Tibial artery (tissue), 4 donors: ENCODE data around the gene SLC43A1.

Experiments
- DNase-seq, 2 donors: peaks; one replicate each; pipeline ENCODE4 v3.0.0-alpha.2; 2019
- H3K27ac ChIP-seq, 2 donors: fragments of 200-600 bp; sonication (generic) in 1 of 2; 1 replicate in 1 of 2; 2 replicates in 1 of 2; pipeline ENCODE4 v1.5.1; 2018 to 2019; ENCODE audit warnings: mild to moderate bottlenecking in 1 of 2
- H3K27me3 ChIP-seq, 2 donors: fragments of 200-600 bp; sonication (generic) in 1 of 2; one replicate each; pipeline versions ENCODE4 v1.5.1 to v1.6.0; 2016 to 2019
- H3K36me3 ChIP-seq, 3 donors: fragments of 200-600 bp; sonication (generic) in 2 of 3; one replicate each; pipeline ENCODE4 v1.5.1; 2016 to 2019; ENCODE audit warnings: mild to moderate bottlenecking in 2 of 3
- H3K4me1 ChIP-seq, 4 donors: fragments of 200-600 bp; sonication (generic) in 2 of 4; 1 replicate in 3 of 4; 2 replicates in 1 of 4; pipeline ENCODE4 v1.5.1; 2016 to 2019
- H3K4me3 ChIP-seq, 2 donors: fragments of 200-600 bp; sonication (generic) in 1 of 2; 1 replicate in 1 of 2; 2 replicates in 1 of 2; pipeline ENCODE4 v1.5.1; 2018 to 2019; ENCODE audit warnings: mild to moderate bottlenecking in 2 of 2
- H3K9me3 ChIP-seq, 3 donors: fragments of 200-600 bp; sonication (generic) in 1 of 3; one replicate each; pipeline ENCODE4 v1.5.1; 2016 to 2019
- intact Hi-C: fragments of 100-400 bp; cut with DNase I; formaldehyde crosslinking; loops from one replicate; pipeline ENCODE4 v1.15.0; 2023; ENCODE audit warnings: low total_unique reads
- TF ChIP-seq, protein P1 (sequence below), 2 experiments: fragments of 200-600 bp in 1 of 2; fragments of 450-650 bp in 1 of 2; IDR thresholded peaks; one replicate each; pipeline ENCODE4 v1.5.1; 2017 to 2019; ENCODE audit warnings: antibody characterized with exemption in 2 of 2, mild to moderate bottlenecking in 1 of 2, moderate library complexity in 1 of 2

SLC43A1 gene

DNA sequence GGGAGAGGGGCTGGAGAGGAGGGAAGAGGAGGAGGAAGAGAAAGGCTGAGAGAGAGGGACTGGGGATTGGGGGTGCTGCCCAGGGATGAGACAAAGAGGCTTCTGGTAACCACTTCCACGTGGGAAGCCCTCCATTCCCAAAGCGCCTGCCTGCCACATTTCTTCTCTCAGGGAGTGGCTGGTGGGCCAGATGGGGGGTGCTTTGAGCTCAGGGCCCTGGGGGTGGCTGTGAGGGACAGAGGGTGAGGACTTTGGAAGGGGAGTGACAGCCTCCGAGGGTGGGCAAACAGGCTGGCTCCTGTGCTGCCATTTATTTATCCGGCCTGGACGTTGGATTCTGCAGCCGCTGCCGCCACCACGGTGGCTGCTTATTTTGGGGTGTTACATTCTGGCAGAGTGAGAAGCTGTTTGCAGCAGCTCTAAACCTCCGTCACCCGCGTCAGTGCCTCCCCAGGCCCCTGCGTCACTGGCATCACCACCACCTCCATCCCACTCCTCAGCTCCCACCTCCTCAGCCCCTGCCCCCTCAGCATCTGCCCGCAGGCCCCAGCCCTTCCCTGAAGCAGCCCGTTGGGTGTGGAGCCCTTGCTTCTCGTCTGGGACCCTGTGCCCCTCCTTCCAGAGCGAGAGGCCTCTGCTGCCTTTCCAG is 53.5 kb downstream of the SLC43A1 start:
- H3K27me3 ChIP-seq: peaks cover 0 to 53% of the 10 kb centered on the region in 2 donors
- intact Hi-C loops: no loop called here
- H3K4me1 ChIP-seq: peaks cover 0 to 42% (median 37%) of the 10 kb centered on the region in 4 donors
- TF ChIP-seq, protein P1, sequence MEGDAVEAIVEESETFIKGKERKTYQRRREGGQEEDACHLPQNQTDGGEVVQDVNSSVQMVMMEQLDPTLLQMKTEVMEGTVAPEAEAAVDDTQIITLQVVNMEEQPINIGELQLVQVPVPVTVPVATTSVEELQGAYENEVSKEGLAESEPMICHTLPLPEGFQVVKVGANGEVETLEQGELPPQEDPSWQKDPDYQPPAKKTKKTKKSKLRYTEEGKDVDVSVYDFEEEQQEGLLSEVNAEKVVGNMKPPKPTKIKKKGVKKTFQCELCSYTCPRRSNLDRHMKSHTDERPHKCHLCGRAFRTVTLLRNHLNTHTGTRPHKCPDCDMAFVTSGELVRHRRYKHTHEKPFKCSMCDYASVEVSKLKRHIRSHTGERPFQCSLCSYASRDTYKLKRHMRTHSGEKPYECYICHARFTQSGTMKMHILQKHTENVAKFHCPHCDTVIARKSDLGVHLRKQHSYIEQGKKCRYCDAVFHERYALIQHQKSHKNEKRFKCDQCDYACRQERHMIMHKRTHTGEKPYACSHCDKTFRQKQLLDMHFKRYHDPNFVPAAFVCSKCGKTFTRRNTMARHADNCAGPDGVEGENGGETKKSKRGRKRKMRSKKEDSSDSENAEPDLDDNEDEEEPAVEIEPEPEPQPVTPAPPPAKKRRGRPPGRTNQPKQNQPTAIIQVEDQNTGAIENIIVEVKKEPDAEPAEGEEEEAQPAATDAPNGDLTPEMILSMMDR (IDR thresholded peaks at IDR 0.05): no peak
- DNase-seq: no peak
- no peaks in the 10 kb centered on the region for H3K36me3 ChIP-seq
- H3K4me3 ChIP-seq: no peak overlapping the region
- no peaks in the 10 kb centered on the region for H3K9me3 ChIP-seq
- H3K27ac ChIP-seq: no peak overlapping the region

DNA sequence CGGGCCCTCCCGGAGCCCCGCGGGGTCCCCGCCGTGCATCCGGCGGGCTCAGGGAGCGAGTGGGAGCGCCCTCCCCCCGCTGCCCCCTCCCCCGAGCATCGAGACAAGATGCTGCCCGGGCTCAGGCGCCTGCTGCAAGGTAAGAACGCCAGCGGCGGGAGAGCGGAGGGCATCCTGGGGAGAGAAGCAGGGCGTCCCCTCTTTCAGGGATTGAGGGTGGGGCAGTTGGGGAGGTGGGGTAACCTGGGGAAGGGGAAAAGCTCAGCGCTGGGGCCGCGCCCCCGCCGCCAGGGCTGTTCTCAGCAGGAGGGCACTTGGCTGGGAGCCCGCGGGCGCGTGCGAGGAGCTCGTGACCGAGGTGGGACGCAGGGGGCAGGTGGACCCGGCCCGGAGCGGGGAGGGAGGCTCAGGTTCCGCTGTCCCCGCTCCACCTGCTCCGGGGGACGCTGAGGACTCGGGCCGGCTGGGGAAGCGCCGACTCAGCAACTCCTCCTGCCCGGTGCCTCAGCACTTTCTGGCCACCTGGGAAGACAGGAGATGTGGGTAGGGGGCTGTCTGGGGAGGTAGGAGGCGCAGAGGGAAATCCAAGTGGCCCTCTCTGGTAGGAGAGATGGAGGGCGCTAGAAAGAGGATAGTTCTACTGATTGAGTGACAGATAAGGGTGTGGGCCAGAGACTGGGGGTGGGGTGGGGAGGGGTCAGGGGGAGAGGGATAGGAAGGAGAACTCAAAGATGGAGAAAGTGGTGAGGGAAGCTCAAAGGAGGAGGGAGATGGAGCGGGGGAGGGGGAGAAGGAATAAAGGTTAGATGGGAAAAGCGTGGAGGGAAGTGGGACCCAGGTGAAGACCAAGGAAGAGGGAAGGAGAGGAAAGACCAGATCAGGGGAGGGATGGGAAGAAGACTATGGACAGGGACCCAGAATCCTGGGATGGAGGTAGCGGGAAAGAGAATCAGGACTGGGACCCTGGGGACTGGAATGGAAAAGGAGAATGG is 54.4 kb downstream of the SLC43A1 start:
- peaks cover 0 to 43% (median 38%) of the 10 kb centered on the region in 4 donors for H3K4me1 ChIP-seq
- intact Hi-C loops: no loop called here
- no peak for DNase-seq
- peaks cover 0 to 60% of the 10 kb centered on the region in 2 donors for H3K27me3 ChIP-seq
- H3K4me3 ChIP-seq: peak overlapping the region; percentile 24 to 46
- TF ChIP-seq, protein P1 (IDR thresholded peaks at IDR 0.05): no peak
- H3K9me3 ChIP-seq: no peaks in the 10 kb centered on the region
- H3K36me3 ChIP-seq: no peaks in the 10 kb centered on the region
- H3K27ac ChIP-seq: no peak overlapping the region

DNA sequence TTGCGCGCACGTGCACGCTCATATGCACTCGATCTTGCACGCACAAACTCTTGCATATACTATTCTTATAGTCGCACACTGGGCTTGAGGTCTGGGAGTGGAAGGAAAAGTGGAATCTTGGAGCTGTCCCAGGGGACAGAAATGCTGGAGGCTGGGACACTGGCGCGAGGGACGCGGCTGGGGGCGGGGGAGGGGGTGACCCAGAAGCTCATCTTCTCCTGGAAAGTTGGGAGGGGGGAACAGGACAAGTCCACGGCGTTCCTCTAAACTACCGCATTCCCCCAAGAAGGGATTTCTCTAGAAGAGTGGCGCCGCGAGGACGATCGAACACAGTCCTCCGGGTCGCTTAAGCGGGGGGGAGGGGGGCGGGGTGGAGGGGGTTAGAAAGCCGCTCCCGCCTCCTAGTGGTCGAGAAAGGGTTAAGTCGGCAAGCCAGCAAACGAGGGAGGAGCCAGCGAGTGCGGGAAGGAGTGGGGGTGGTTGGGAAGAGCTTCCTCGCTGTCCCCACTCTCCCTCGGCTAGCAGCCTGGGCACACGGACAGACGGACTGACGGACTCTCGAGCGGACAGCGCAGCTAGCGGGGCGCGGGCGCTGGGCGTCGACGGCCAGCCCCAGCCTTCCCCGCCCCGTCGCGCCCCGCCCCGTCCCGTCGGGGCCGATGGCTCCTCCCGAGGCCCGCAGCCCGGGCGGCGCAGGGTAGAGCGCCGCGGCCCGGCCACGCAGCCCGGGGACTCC is 55.3 kb downstream of the SLC43A1 start, which contains the start of gene RTN4RL2:
Gene RTN4RL2 (plus strand): TSS at position 507 of the 736 bp plus-strand sequence. CDS start 338 bp downstream, outside the sequence.
- intact Hi-C loops: no loop called here
- peak in 1 of 2 donors; percentile 30 for DNase-seq
- H3K27me3 ChIP-seq: peaks cover 0 to 65% of the 10 kb centered on the region in 2 donors
- TF ChIP-seq, protein P1 (IDR thresholded peaks at IDR 0.05): no peak
- peaks cover 0 to 43% (median 38%) of the 10 kb centered on the region in 4 donors for H3K4me1 ChIP-seq
- no peaks in the 10 kb centered on the region for H3K9me3 ChIP-seq
- no peak within 1 kb of the TSS for H3K27ac ChIP-seq
- H3K36me3 ChIP-seq: no peaks in the 10 kb centered on the region
- H3K4me3 ChIP-seq: peak within 1 kb of the TSS; percentile 33 to 46

DNA sequence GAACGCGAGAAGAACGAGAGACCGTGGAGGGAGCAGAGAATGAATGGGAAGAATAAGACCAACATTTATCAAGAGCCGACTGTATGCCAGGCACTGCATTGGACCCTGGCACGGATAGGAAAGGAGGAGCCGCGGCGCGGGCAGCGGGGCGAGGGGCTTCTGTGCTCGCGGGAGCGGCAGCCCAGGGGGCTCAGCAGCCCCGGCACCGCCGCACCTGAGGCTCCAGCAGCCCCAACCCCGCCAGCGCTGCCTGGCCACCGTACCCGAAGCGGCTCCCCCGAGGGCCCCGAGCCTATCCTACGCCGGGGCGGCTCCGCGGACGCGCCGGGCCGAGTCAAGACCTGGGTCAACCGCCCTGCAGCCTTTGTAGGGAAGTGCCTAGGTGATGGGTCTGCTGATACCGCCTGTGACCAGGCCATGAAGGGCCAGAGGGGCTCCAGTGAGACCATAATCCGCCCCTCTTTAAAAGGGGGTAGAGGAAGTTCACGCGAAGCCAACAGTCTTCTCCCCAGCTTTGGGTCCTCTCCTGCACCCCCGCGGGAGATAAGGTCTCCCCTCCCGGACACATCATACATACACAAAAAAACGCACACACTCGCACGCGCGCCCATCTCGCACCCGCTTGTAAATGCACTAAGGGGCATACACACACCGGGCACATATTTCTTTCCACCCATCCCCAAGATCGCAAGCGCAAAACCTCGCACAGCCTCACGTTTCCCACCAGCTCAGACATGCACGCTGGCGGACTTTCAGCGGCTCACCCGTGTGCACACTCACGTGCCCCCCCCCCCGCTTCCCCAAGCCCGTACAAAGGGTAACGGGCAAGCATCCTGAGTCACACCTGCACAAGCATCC is 56.1 kb downstream of the SLC43A1 start:
- Histone ChIP-seq H3K27me3 (peaks cover 0 to 71% of the 10 kb centered on the region in 2 donors), H3K4me1 (peaks cover 0 to 43% (median 38%) of the 10 kb centered on the region in 4 donors), H3K36me3 (no peaks in the 10 kb centered on the region), H3K27ac (no peak overlapping the region), H3K9me3 (no peaks in the 10 kb centered on the region), H3K4me3 (peak overlapping the region; percentile 33 to 46)
- DNase-seq: no peak
- TF ChIP-seq, protein P1 (IDR thresholded peaks at IDR 0.05): no peak
- intact Hi-C loops: loop anchor here (2.0 to 10.0 kb wide), 2 partner anchors 67 to 185 kb away; partner anchors contain the start of gene YPEL4
